ENCODE results near the gene EMILIN2.

- TF ChIP-seq CTCF (IDR thresholded peaks at IDR 0.05; ENCODE audit: low read depth, low read length) = no peak
- no peak for TF ChIP-seq MAX (IDR thresholded peaks at IDR 0.05; ENCODE audit: low read depth, low read length)
- no peak for TF ChIP-seq POLR2A (IDR thresholded peaks at IDR 0.05; ENCODE audit: extremely low read depth, insufficient read length)
Measured at GRCh38 chr18:2853926-2854664, 7.3 kb downstream of the EMILIN2 start.
